Right lobe of liver (tissue), 4 donors: Measurements from ENCODE around the gene AGO3.

Source experiments
- CTCF ChIP-seq, 4 donors: fragments of 200-600 bp in 3 of 4; fragments of 450-650 bp in 1 of 4; IDR thresholded peaks; one replicate each; pipeline versions ENCODE4 v1.5.1 to v1.8.0; 2016 to 2022; ENCODE audit warnings: antibody characterized with exemption in 4 of 4, mild to moderate bottlenecking in 2 of 4
- POLR2A ChIP-seq: fragments of 450-650 bp; IDR thresholded peaks from one replicate; pipeline ENCODE4 v1.6.1; 2017; ENCODE audit warnings: antibody characterized with exemption, mild to moderate bottlenecking
- donor health status: DM: no; HTN: no; CAD: no.
- donor health status: DM: no; HTN: no; CAD: no.
- donor health status: DM: no; HTN: yes; CAD: no.

- no peak for TF ChIP-seq CTCF (IDR thresholded peaks at IDR 0.05)
- no peak for TF ChIP-seq POLR2A
Measured at GRCh38 chr1:36008546-36009197, 77.8 kb downstream of the AGO3 start.
